ENCODE data around the gene FBXW12. TPM values are rescaled to one million over a fixed set of nuclear protein-coding genes. Genes with fewer than 3 reads are reported as not detected.

Gene FBXW12
- total RNA-seq, 1 donor from 2014 or later: not detected

GRCh38 chr3:48439820-48440589, 68.0 kb downstream of the FBXW12 start, which contains the start of the genes CCDC51 and TMA7:
TSS of gene CCDC51 (minus strand) at chr3:48440119. CDS start at chr3:48435128, 4,991 bp downstream.
TSS of gene TMA7 (plus strand) at chr3:48440257. CDS start at chr3:48440297, 40 bp downstream.
- DNase-seq (ENCODE audit: extremely low spot score in 2 of 2): peak in 1 of 2 donors; percentile 99
- peaks cover 0 to 19% of the 10 kb centered on the region in 2 donors for H3K36me3 ChIP-seq
- TF ChIP-seq POLR2A (IDR thresholded peaks at IDR 0.05): peak in 1 of 2 donors; percentile 86
- TF ChIP-seq POLR2AphosphoS5 (IDR thresholded peaks at IDR 0.05; ENCODE audit: insufficient read depth in 1 of 2, low read depth in 1 of 2): peak; percentile 99
- TF ChIP-seq, protein P1, sequence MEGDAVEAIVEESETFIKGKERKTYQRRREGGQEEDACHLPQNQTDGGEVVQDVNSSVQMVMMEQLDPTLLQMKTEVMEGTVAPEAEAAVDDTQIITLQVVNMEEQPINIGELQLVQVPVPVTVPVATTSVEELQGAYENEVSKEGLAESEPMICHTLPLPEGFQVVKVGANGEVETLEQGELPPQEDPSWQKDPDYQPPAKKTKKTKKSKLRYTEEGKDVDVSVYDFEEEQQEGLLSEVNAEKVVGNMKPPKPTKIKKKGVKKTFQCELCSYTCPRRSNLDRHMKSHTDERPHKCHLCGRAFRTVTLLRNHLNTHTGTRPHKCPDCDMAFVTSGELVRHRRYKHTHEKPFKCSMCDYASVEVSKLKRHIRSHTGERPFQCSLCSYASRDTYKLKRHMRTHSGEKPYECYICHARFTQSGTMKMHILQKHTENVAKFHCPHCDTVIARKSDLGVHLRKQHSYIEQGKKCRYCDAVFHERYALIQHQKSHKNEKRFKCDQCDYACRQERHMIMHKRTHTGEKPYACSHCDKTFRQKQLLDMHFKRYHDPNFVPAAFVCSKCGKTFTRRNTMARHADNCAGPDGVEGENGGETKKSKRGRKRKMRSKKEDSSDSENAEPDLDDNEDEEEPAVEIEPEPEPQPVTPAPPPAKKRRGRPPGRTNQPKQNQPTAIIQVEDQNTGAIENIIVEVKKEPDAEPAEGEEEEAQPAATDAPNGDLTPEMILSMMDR (IDR thresholded peaks at IDR 0.05): no peak
- H3K4me3 ChIP-seq: peak within 1 kb of the TSS; percentile 68 to 73
- no peaks in the 10 kb centered on the region for H3K27me3 ChIP-seq
- intact Hi-C loops (cut with DNase I): loop anchor here (5.0 to 10.0 kb wide), 3 partner anchors 38 to 165 kb away; partner anchors contain the start of gene NME6
- peak within 1 kb of the TSS; percentile 78 for H3K27ac ChIP-seq
- H3K9me3 ChIP-seq: no peaks in the 10 kb centered on the region
- peaks cover 35% of the 10 kb centered on the region for H3K4me1 ChIP-seq

DNA sequence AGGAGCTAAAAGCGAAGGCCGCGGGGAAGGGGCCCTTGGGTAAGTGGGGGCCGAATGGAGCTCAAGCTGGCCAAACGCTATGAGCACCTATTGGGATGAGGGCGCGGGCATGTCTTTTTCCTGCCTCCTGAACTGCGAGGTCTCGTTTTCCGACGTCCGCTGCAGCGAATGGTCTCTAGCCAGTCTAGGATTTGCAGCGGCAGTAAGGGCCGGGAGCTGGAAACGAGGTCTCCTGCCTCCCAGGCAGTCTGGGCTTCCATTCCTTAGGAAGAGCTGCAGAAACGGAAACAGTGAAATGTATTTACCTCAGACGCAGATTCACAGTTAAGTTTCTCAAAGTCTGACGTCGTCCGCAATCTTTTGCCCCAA, 68.6 kb downstream of the FBXW12 start:
- Histone ChIP-seq H3K36me3 (peaks cover 0 to 19% of the 10 kb centered on the region in 2 donors), H3K4me3 (peak overlapping the region; percentile 68 to 73), H3K27me3 (no peaks in the 10 kb centered on the region), H3K4me1 (peaks cover 34% of the 10 kb centered on the region), H3K9me3 (no peaks in the 10 kb centered on the region), H3K27ac (peak overlapping the region; percentile 78)
- DNase-seq (ENCODE audit: extremely low spot score in 2 of 2): no peak
- intact Hi-C loops (cut with DNase I): loop anchor here (5.0 kb wide), 1 partner anchor 138 kb away; the partner anchor contains the start of gene NME6
- TF ChIP-seq POLR2AphosphoS5 (IDR thresholded peaks at IDR 0.05; ENCODE audit: insufficient read depth in 1 of 2, low read depth in 1 of 2) (no peak), POLR2A (IDR thresholded peaks at IDR 0.05) (no peak)
- TF ChIP-seq, protein P1 (IDR thresholded peaks at IDR 0.05): no peak

DNA sequence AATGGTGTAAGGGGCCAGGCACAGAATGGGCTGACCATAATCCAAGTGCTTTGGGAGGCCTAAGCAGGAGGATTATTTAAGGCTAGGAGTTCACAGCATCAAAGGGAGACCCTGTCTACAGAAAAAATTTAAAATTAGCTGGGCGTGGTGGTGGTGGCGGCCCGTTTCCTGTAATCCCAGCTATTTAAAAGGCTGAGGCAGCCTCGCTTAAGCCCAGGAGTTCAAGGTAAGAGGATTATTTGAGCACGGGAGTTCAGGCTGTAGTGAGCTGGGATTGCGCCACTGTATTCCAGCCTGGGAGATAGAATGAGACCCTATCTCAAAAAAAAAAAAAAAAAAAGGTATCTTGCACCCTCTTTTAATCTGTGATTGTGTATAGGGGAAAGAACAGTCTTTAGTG, 69.9 kb downstream of the FBXW12 start:
- H3K4me1 ChIP-seq: peaks cover 39% of the 10 kb centered on the region
- DNase-seq (ENCODE audit: extremely low spot score in 2 of 2): no peak
- no peaks in the 10 kb centered on the region for H3K9me3 ChIP-seq
- peaks cover 0 to 19% of the 10 kb centered on the region in 2 donors for H3K36me3 ChIP-seq
- intact Hi-C loops (cut with DNase I): loop anchor here (5.0 kb wide), 1 partner anchor 140 kb away; the partner anchor contains the start of gene NME6
- no peaks in the 10 kb centered on the region for H3K27me3 ChIP-seq
- no peak overlapping the region for H3K4me3 ChIP-seq
- no peak overlapping the region for H3K27ac ChIP-seq
- TF ChIP-seq, protein P1 (IDR thresholded peaks at IDR 0.05): no peak
- TF ChIP-seq POLR2A (IDR thresholded peaks at IDR 0.05) (no peak), POLR2AphosphoS5 (IDR thresholded peaks at IDR 0.05; ENCODE audit: insufficient read depth in 1 of 2, low read depth in 1 of 2) (no peak)

Small RNA genes within 50 kb of the gene (small RNA-seq; reads per million reads assigned to genes)
- gene RN7SL321P: not detected

Other genes with a start within 250 kb of the FBXW12 start
- gene CDC25A, start 183.8 kb upstream of the FBXW12 start, total RNA-seq: 8.8 TPM
- not detected for gene CAMP, start 148.7 kb upstream of the FBXW12 start, total RNA-seq
- 12.3 TPM for gene ZNF589, start 131.1 kb upstream of the FBXW12 start, total RNA-seq
- 17.2 TPM for gene NME6, start 70.9 kb upstream of the FBXW12 start, total RNA-seq
- gene SPINK8, start 38.6 kb upstream of the FBXW12 start, total RNA-seq: not detected
- 257 TPM for gene PLXNB1, start 57.9 kb downstream of the FBXW12 start, total RNA-seq
- gene CCDC51, start 67.9 kb downstream of the FBXW12 start, total RNA-seq: 11.5 TPM
- 251 TPM for gene TMA7, start 68.0 kb downstream of the FBXW12 start, total RNA-seq
- 13.8 TPM for gene ATRIP, start 74.5 kb downstream of the FBXW12 start, total RNA-seq
- 133 TPM for gene SHISA5, start 132.0 kb downstream of the FBXW12 start, total RNA-seq
- 7.4 TPM for gene PFKFB4, start 184.6 kb downstream of the FBXW12 start, total RNA-seq
- 5.2 TPM for gene UCN2, start 191.6 kb downstream of the FBXW12 start, total RNA-seq
- 148 TPM for gene COL7A1, start 223.1 kb downstream of the FBXW12 start, total RNA-seq
- 190 TPM for gene UQCRC1, start 237.4 kb downstream of the FBXW12 start, total RNA-seq
- not detected for gene TMEM89, start 249.6 kb downstream of the FBXW12 start, total RNA-seq